ENCODE results near the gene ST8SIA5. TPM values are rescaled to one million over a fixed set of nuclear protein-coding genes. Genes with fewer than 3 reads are reported as not detected.

ST8SIA5 gene
- total and polyA plus RNA-seq, 9 donors: 0.35 to 1.3 (median 0.52) TPM; not detected in 1

DNA sequence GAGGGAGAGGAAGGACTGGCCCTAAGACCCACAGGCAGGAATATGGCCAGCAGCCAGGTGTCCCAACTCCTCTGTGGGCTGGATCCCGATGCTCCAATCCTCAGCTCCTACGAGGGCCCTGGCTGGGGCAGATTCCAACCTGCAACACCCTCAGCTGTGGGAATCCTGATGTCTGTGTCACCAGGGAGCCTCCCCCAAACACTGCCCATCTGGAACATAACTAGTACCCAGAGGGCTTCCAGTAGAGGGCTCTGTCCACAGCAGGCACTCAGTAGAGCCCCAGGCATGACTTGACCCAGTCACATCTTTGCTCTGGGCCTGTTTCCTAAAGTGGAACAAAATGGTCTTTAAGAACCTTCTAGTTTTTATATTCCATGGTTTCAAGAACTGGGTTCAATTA is 79.2 kb downstream of the ST8SIA5 start:
- DNase-seq: no peak
- Histone ChIP-seq H3K36me3 (no peaks in the 10 kb centered on the region), H3K9me3 (no peaks in the 10 kb centered on the region), H3K4me1 (ENCODE audit: insufficient read depth) (no peaks in the 10 kb centered on the region), H3K4me3 (no peak overlapping the region), H3K27me3 (no peaks in the 10 kb centered on the region), H3K27ac (no peak overlapping the region)
- intact Hi-C loops (cut with DNase I): no loop called here
- 37 to 61% (median 47%) methylated on average over 2 of the region's 2 CpGs for WGBS, 3 donors
- TF ChIP-seq, protein P1, sequence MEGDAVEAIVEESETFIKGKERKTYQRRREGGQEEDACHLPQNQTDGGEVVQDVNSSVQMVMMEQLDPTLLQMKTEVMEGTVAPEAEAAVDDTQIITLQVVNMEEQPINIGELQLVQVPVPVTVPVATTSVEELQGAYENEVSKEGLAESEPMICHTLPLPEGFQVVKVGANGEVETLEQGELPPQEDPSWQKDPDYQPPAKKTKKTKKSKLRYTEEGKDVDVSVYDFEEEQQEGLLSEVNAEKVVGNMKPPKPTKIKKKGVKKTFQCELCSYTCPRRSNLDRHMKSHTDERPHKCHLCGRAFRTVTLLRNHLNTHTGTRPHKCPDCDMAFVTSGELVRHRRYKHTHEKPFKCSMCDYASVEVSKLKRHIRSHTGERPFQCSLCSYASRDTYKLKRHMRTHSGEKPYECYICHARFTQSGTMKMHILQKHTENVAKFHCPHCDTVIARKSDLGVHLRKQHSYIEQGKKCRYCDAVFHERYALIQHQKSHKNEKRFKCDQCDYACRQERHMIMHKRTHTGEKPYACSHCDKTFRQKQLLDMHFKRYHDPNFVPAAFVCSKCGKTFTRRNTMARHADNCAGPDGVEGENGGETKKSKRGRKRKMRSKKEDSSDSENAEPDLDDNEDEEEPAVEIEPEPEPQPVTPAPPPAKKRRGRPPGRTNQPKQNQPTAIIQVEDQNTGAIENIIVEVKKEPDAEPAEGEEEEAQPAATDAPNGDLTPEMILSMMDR (IDR thresholded peaks at IDR 0.05): no peak
- no peak for TF ChIP-seq EP300 (IDR thresholded peaks at IDR 0.05)
- TF ChIP-seq POLR2A (IDR thresholded peaks at IDR 0.05): no peak

DNA sequence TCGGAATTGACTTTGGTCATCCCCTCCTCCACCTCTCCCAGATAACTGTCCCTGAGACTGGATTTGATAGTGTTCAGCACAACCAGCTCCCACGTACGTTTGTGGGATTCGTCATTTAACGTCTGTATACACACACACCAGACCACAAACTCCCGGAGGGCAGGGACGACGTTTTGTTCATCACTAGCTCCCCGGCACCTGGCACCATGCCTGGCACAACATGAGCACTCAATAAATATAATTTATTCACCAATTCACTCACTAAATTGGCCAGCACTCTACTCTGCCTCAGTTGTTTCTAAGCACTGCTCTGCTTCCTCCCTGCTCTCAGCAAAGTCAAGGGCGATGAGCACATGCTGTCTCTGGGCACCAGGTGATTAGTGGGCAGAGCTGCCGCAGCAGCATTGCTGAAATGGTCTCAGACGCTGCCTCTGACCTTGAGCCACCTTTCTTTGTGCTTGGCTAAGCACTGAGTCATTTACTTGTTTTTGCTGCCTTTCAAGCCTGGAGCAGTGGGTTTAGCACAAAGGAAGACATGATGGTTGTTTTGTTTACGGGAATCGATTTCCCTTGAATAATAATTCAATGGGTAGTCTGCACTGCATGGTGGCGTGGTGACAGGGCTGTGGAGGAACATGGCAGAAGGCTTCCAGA is 80.5 kb downstream of the ST8SIA5 start:
- TF ChIP-seq POLR2A (IDR thresholded peaks at IDR 0.05): no peak
- TF ChIP-seq EP300 (IDR thresholded peaks at IDR 0.05): no peak
- TF ChIP-seq, protein P1 (IDR thresholded peaks at IDR 0.05): no peak
- intact Hi-C loops (cut with DNase I): no loop called here
- H3K4me3 ChIP-seq: no peak overlapping the region
- H3K36me3 ChIP-seq: no peaks in the 10 kb centered on the region
- no peaks in the 10 kb centered on the region for H3K4me1 ChIP-seq (ENCODE audit: insufficient read depth)
- 23 to 52% (median 24%) methylated on average over 15 of the region's 15 CpGs for WGBS, 3 donors
- no peaks in the 10 kb centered on the region for H3K9me3 ChIP-seq
- H3K27me3 ChIP-seq: no peaks in the 10 kb centered on the region
- DNase-seq: no peak
- H3K27ac ChIP-seq: no peak overlapping the region

DNA sequence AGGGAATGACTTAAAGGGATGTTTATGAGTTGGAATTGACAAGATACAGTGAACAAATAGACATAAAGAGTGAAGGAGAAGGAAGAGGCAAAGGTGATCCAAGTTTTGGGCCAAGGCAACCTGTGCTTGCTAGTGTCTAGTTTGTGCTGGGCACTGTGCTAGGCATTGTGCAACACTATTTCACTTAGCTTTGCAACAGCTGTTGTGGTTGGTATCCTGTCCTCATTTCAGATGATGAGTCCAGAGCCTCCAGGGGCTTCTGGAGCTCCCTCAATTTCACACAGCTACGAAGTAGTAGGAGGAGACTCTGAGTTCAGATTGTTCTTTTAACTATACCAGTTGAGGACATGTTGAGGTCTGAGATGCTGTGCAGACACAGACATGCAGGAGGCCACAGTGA is 81.7 kb downstream of the ST8SIA5 start:
- intact Hi-C loops (cut with DNase I): no loop called here
- TF ChIP-seq, protein P1 (IDR thresholded peaks at IDR 0.05): no peak
- TF ChIP-seq POLR2A (IDR thresholded peaks at IDR 0.05): no peak
- TF ChIP-seq EP300 (IDR thresholded peaks at IDR 0.05): no peak
- H3K27ac ChIP-seq: no peak overlapping the region
- 60 to 77% (median 77%) methylated on average over 1 of the region's 1 CpG for WGBS, 3 donors
- H3K4me3 ChIP-seq: no peak overlapping the region
- DNase-seq: no peak
- no peaks in the 10 kb centered on the region for H3K9me3 ChIP-seq
- no peaks in the 10 kb centered on the region for H3K36me3 ChIP-seq
- no peaks in the 10 kb centered on the region for H3K27me3 ChIP-seq
- no peaks in the 10 kb centered on the region for H3K4me1 ChIP-seq (ENCODE audit: insufficient read depth)

DNA sequence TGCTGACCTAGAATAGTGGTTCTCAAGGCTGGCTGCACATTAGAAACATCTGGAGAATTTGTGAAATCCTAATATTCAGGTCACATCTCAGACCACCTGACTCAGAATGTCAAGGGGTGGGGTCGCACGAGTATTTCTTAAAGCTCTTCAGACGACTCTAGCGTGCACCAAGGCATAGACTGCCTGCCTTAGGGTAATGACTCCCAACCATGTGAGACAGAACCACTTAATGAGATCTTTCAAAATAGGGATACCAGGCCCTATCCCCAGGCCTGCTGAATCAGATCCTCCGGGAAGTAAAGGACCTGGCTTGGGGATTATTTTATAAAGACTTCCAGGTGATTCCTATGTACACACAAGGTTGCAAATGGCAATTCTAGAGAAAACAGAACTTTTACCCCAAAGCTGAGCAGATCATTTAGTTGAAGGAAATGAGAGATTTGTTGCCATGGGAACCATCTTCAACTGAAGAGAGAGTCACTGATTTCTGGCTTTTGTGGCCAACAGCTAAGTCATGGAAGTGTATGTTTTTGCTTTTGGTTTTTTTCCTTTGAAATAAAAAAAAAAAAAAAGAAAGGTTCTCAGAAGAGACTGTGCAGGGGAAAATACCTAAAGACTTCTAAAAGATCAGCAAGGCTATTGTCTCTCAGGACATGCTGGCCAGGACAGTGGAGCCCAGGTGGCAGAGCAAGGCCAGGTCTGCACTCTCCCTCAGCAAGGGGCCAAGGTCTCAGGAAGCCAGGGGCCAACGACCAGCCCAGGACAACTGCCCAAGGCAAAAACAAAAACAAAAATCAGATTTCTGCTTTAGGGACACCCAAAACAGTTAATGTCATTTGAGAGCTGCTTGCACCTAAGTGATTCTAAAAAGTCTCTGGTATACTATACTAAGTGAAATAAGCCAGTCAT is 84.5 kb downstream of the ST8SIA5 start:
- no peak overlapping the region for H3K4me3 ChIP-seq
- no peaks in the 10 kb centered on the region for H3K4me1 ChIP-seq (ENCODE audit: insufficient read depth)
- no peak for DNase-seq
- H3K27me3 ChIP-seq: no peaks in the 10 kb centered on the region
- no peaks in the 10 kb centered on the region for H3K9me3 ChIP-seq
- WGBS, 3 donors: 72 to 78% (median 75%) methylated on average over 6 of the region's 6 CpGs
- H3K36me3 ChIP-seq: no peaks in the 10 kb centered on the region
- intact Hi-C loops (cut with DNase I): no loop called here
- H3K27ac ChIP-seq: no peak overlapping the region
- no peak for TF ChIP-seq EP300 (IDR thresholded peaks at IDR 0.05)
- TF ChIP-seq, protein P1 (IDR thresholded peaks at IDR 0.05): no peak
- TF ChIP-seq POLR2A (IDR thresholded peaks at IDR 0.05): no peak
